GM21576 (cell line): ENCODE results near the gene TYW3.

Experiments
- ATAC-seq: cut with Tn5 transposase; IDR thresholded peaks from one replicate; pipeline ENCODE4 v1.9.1; 2021; ENCODE audit warnings: mild to moderate bottlenecking, moderate library complexity; ENCODE audit not compliant: unreplicated experiment

TYW3 gene

GRCh38 chr1:74780594-74780993 lies 47.6 kb downstream of the TYW3 start:
- no peak for ATAC-seq

- ATAC-seq: no peak
Measured at GRCh38 chr1:74785944-74786343, 53.0 kb downstream of the TYW3 start.

- ATAC-seq: no peak
Measured at GRCh38 chr1:74790453-74790852, 57.5 kb downstream of the TYW3 start.

GRCh38 chr1:74791491-74791890 lies 58.5 kb downstream of the TYW3 start:
- ATAC-seq: no peak

- ATAC-seq: no peak
Measured at GRCh38 chr1:74799119-74799657, 66.2 kb downstream of the TYW3 start.

- peak; percentile 65 for ATAC-seq
Measured at GRCh38 chr1:74811436-74812179, 78.7 kb downstream of the TYW3 start.

- peak; percentile 94 for ATAC-seq
Measured at GRCh38 chr1:74812180-74812541, 79.2 kb downstream of the TYW3 start.
